Neutrophil (primary cell): Measurements from ENCODE around the gene PRL.

Source experiments
- H3K27ac ChIP-seq: fragments of 200-600 bp; sonication (generic); 2 replicates; pipeline ENCODE4 v1.5.1; 2016; ENCODE audit warnings: mild to moderate bottlenecking, moderate library complexity
- H3K27me3 ChIP-seq: fragments of 200-600 bp; sonication (generic); 2 replicates; pipeline ENCODE4 v1.6.0; 2016; ENCODE audit warnings: mild to moderate bottlenecking
- H3K36me3 ChIP-seq: fragments of 200-600 bp; sonication (generic); 2 replicates; pipeline ENCODE4 v1.5.1; 2017
- H3K4me1 ChIP-seq, 2 experiments: fragments of 200-600 bp in 1 of 2; sonication (generic) in 1 of 2; 1 replicate in 1 of 2; 2 replicates in 1 of 2; pipeline versions ENCODE4 v1.5.1 to v1.6.1; 2013 to 2016; ENCODE audit warnings: low read depth in 1 of 2, low read length in 1 of 2, mild to moderate bottlenecking in 1 of 2, moderate library complexity in 1 of 2; ENCODE audit not compliant: control insufficient read depth in 1 of 2, insufficient read depth in 1 of 2
- H3K4me3 ChIP-seq, 2 experiments: fragments of 200-600 bp in 1 of 2; sonication (generic) in 1 of 2; 1 replicate in 1 of 2; 2 replicates in 1 of 2; pipeline ENCODE4 v1.5.1; 2013 to 2016; ENCODE audit warnings: low read depth in 1 of 2, low read length in 1 of 2, mild to moderate bottlenecking in 1 of 2, moderate library complexity in 1 of 2
- H3K9me3 ChIP-seq: fragments of 200-600 bp; sonication (generic); 2 replicates; pipeline ENCODE4 v1.5.1; 2016
- TF ChIP-seq, protein P1 (sequence below): fragments of 200-600 bp; sonication (generic); IDR thresholded peaks from 2 replicates; pipeline ENCODE4 v1.5.1; 2016; ENCODE audit warnings: antibody characterized with exemption

The PRL gene

DNA sequence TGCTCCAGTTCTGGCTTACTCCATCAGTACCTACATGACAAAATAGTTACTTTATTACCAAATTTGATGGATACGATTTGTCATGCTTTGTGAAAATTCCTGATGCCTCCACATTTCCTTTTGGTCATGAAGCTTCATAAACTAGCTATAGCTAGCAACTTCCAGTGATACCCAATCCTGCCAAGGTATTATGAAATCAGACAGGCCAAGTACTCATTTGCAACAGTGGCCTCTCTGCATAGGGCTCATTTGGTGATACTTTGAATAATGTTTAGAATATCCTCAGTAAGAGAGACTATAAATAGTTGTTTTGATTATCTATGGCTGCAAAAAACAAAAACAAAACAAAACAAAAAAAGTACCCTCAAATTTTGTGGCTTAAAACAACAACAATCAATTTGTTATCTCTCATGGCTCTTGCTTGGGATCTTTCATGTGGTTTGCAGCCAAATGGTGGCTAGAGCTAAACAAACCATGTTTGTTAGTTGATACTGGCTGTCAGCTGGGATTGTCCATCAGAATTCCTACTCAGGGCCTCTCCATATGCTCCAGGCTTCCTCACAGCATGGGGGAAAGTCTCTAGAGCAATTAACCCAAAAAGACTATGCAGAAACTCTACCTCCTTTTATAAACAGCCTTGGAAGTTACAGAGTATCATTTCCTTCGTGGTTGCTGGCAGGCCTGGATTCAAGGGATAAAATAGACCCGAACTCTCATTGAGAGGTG is 10.1 kb upstream of the PRL start:
- H3K27ac ChIP-seq: no peak overlapping the region
- peaks cover 8 to 9% of the 10 kb centered on the region in 2 experiments for H3K4me1 ChIP-seq
- no peaks in the 10 kb centered on the region for H3K27me3 ChIP-seq
- TF ChIP-seq, protein P1, sequence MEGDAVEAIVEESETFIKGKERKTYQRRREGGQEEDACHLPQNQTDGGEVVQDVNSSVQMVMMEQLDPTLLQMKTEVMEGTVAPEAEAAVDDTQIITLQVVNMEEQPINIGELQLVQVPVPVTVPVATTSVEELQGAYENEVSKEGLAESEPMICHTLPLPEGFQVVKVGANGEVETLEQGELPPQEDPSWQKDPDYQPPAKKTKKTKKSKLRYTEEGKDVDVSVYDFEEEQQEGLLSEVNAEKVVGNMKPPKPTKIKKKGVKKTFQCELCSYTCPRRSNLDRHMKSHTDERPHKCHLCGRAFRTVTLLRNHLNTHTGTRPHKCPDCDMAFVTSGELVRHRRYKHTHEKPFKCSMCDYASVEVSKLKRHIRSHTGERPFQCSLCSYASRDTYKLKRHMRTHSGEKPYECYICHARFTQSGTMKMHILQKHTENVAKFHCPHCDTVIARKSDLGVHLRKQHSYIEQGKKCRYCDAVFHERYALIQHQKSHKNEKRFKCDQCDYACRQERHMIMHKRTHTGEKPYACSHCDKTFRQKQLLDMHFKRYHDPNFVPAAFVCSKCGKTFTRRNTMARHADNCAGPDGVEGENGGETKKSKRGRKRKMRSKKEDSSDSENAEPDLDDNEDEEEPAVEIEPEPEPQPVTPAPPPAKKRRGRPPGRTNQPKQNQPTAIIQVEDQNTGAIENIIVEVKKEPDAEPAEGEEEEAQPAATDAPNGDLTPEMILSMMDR: no peak
- H3K36me3 ChIP-seq: no peaks in the 10 kb centered on the region
- H3K9me3 ChIP-seq: no peaks in the 10 kb centered on the region
- no peak overlapping the region for H3K4me3 ChIP-seq

DNA sequence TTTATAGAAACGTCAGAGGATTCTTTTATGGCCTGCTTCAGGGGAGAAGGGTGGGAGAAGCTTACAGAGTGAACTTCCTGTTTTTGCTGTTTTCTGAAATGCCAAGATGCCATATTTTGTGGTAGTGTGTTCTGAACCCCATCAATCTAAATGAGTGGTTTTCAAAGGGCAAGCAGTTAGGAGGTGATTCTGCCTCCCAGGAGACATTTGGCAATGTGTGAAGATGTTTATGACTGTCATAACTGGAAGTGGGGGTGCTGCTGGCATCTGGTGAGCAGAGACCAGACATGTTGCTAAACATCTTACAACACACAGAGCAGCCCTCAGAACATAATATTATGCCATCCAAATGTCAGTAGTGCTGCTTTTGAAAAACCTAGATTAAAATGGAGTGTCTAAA is 6.0 kb upstream of the PRL start:
- TF ChIP-seq, protein P1: no peak
- H3K4me1 ChIP-seq: peaks cover 8 to 9% of the 10 kb centered on the region in 2 experiments
- no peaks in the 10 kb centered on the region for H3K27me3 ChIP-seq
- no peak overlapping the region for H3K4me3 ChIP-seq
- no peak overlapping the region for H3K27ac ChIP-seq
- H3K9me3 ChIP-seq: no peaks in the 10 kb centered on the region
- no peaks in the 10 kb centered on the region for H3K36me3 ChIP-seq

DNA sequence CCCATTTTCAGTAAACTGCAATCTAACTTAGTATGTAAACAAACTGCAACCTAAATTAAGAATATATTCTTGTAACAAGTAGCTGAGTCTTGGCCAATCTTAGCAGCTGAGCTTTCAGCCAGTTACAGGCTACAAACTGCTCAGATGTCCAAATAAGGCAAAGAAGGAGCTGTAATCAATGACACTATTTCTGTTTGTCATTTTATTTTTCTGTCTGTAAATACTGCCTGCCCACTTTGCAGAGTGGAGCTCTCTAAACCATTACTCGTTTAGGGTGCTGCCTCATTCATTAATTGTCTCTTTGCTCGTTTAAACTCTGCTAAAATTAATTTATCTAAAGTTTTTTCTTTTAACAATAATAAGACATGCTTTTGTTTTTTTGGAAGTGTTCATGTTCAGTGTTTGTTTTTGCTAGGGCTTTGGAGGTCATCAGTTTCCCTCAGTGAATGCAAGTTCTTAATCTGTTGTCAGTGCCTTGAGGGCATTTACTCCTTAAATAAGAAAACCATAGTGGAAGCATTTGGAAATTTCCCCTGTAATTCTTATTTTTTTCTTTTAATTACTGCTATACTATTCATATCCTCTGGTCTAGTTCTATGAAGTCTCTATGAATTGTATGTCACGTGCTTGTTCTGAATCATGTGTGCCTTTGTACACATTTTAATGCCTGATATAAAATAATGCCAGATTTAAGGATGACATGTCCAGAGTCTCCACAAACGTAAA is 3.6 kb upstream of the PRL start:
- peaks cover 8 to 9% of the 10 kb centered on the region in 2 experiments for H3K4me1 ChIP-seq
- no peaks in the 10 kb centered on the region for H3K9me3 ChIP-seq
- no peaks in the 10 kb centered on the region for H3K27me3 ChIP-seq
- H3K36me3 ChIP-seq: no peaks in the 10 kb centered on the region
- TF ChIP-seq, protein P1: no peak
- H3K27ac ChIP-seq: no peak overlapping the region
- no peak overlapping the region for H3K4me3 ChIP-seq

DNA sequence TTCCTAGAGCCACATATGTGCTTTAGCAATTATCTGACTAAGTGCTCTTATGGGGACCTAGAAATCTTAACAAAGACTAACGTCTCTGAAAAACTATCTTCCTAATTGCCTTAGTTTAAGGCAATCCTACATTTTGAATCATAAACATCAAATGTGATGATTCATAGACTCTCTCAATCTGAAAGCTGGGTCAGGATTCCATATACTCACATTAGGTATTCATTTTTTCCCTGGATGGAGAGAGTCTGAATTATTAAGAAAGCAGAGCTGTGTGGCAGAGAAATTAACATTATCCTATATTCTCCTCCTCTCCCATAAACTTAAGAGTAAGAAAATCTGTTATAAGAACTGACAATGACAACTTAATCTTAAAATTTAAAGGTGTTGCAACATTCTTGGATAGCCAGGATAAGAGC is 1.6 kb upstream of the PRL start:
- Histone ChIP-seq H3K27ac (no peak overlapping the region), H3K36me3 (no peaks in the 10 kb centered on the region), H3K4me3 (no peak overlapping the region), H3K9me3 (no peaks in the 10 kb centered on the region), H3K4me1 (peaks cover 8 to 9% of the 10 kb centered on the region in 2 experiments), H3K27me3 (no peaks in the 10 kb centered on the region)
- TF ChIP-seq, protein P1: no peak

DNA sequence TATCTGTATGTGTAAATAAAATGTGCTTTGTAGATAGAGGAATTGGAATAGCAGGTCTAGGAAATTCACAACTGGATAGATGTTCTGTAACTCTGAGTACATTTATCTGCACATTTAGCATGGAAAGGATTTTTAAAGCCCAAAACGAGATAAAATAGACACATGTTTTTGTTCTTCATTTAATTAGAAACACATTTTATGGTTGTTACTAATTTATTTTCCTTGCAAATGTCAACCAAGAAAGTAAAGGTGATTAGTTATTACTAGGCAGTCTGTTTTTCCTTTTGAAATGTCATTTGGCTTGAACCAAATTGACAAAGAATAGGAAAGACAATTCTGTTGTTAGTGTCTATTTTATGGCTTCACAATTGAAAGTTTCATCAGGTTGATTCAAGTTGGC is 769 bp downstream of the PRL start:
- H3K36me3 ChIP-seq: no peaks in the 10 kb centered on the region
- H3K27me3 ChIP-seq: no peaks in the 10 kb centered on the region
- TF ChIP-seq, protein P1: no peak
- no peaks in the 10 kb centered on the region for H3K4me1 ChIP-seq
- H3K9me3 ChIP-seq: no peaks in the 10 kb centered on the region
- no peak overlapping the region for H3K4me3 ChIP-seq
- no peak overlapping the region for H3K27ac ChIP-seq
